GM23338 (cell line): Measurements from ENCODE around the gene CD2BP2. TPM values are rescaled to one million over a fixed set of nuclear protein-coding genes. Genes with fewer than 3 reads are reported as not detected.
"Not testable (repeated sequence)": the region's sequence is repeated elsewhere in the genome, so short reads cannot be mapped to it uniquely, and the experiment has no call there.

Experiments
- ATAC-seq: fragments of 200-7000 bp; cut with Tn5 transposase; 3 replicates; pipeline ENCODE4 v1.9.1; 2020
- DNase-seq: peaks from one replicate; pipeline ENCODE4 v3.0.0-alpha.2; 2015; ENCODE audit warnings: low spot score
- H2AFZ ChIP-seq: fragments of 200-600 bp; sonication (generic); 2 replicates; pipeline ENCODE4 v1.8.0; 2016; ENCODE audit warnings: antibody characterized with exemption, mild to moderate bottlenecking, moderate library complexity
- H3F3A ChIP-seq: fragments of 200-600 bp; sonication (generic); replicated peaks from 2 replicates; pipeline ENCODE4 v1.8.0; 2017; ENCODE audit warnings: antibody characterized with exemption, mixed run types, low read depth
- H3K27ac ChIP-seq: fragments of 200-600 bp; sonication (generic); 2 replicates; pipeline ENCODE4 v1.6.1; 2016; ENCODE audit warnings: low read depth
- H3K27me3 ChIP-seq: fragments of 200-600 bp; sonication (generic); 2 replicates; pipeline ENCODE4 v1.8.0; 2016; ENCODE audit warnings: mild to moderate bottlenecking, mixed run types, moderate library complexity; ENCODE audit not compliant: insufficient read depth
- H3K36me3 ChIP-seq: fragments of 200-600 bp; sonication (generic); 2 replicates; pipeline ENCODE4 v1.8.0; 2016; ENCODE audit warnings: mild to moderate bottlenecking; ENCODE audit not compliant: insufficient read depth
- H3K4me1 ChIP-seq: fragments of 200-600 bp; sonication (generic); 2 replicates; pipeline ENCODE4 v1.8.0; 2016; ENCODE audit warnings: mild to moderate bottlenecking, moderate library complexity; ENCODE audit not compliant: insufficient read depth
- H3K4me2 ChIP-seq: fragments of 200-600 bp; sonication (generic); 2 replicates; pipeline ENCODE4 v1.7.1; 2017; ENCODE audit warnings: mixed run types
- H3K4me3 ChIP-seq: fragments of 200-600 bp; sonication (generic); 2 replicates; pipeline ENCODE4 v1.6.1; 2016; ENCODE audit warnings: mixed run types
- H3K79me2 ChIP-seq: fragments of 200-600 bp; sonication (generic); replicated peaks from 2 replicates; pipeline ENCODE4 v1.8.0; 2017; ENCODE audit warnings: mild to moderate bottlenecking; ENCODE audit not compliant: insufficient read depth
- H3K9me2 ChIP-seq: fragments of 200-600 bp; sonication (generic); 2 replicates; pipeline ENCODE4 v1.8.0; 2017; ENCODE audit not compliant: insufficient read depth
- H4K20me1 ChIP-seq: fragments of 200-600 bp; sonication (generic); replicated peaks from 2 replicates; pipeline ENCODE4 v1.8.0; 2017; ENCODE audit warnings: mild to moderate bottlenecking; ENCODE audit not compliant: insufficient read depth
- H3K27ac Mint-ChIP-seq: 2 replicates; pipeline ENCODE4 v1.8.0; 2020; ENCODE audit warnings: inconsistent platforms, mild to moderate bottlenecking, moderate library complexity, mixed read lengths
- H3K27me3 Mint-ChIP-seq: 3 replicates; pipeline ENCODE4 v1.8.0; 2022; ENCODE audit warnings: low read depth, mild to moderate bottlenecking, moderate library complexity, mixed read lengths, inconsistent platforms; ENCODE audit not compliant: insufficient read depth, poor library complexity
- H3K36me3 Mint-ChIP-seq: 3 replicates; pipeline ENCODE4 v1.8.0; 2021; ENCODE audit warnings: low read depth, mild to moderate bottlenecking, inconsistent platforms, moderate library complexity, mixed read lengths
- H3K4me1 Mint-ChIP-seq: 3 replicates; pipeline ENCODE4 v1.8.0; 2020; ENCODE audit warnings: mild to moderate bottlenecking, inconsistent platforms, mixed read lengths
- H3K4me3 Mint-ChIP-seq: 3 replicates; pipeline ENCODE4 v1.8.0; 2021; ENCODE audit warnings: moderate library complexity, mild to moderate bottlenecking, inconsistent platforms, mixed read lengths
- H3K9me3 Mint-ChIP-seq: 3 replicates; pipeline ENCODE4 v1.8.0; 2020; ENCODE audit warnings: moderate library complexity, mild to moderate bottlenecking, inconsistent platforms, mixed read lengths
- CREB1 ChIP-seq: fragments of 250-450 bp; sonication (Bioruptor Pico); IDR thresholded peaks from 2 replicates; pipeline ENCODE4 v1.5.0; 2020; ENCODE audit warnings: low read depth, mild to moderate bottlenecking, moderate library complexity
- EZH2 ChIP-seq: fragments of 200-600 bp; sonication (generic); IDR thresholded peaks from one replicate; pipeline ENCODE4 v1.8.0; 2017; ENCODE audit warnings: antibody characterized with exemption, mild to moderate bottlenecking, low read depth; ENCODE audit not compliant: unreplicated experiment
- EZH2phosphoT487 ChIP-seq: fragments of 200-600 bp; sonication (generic); IDR thresholded peaks from one replicate; pipeline ENCODE4 v1.8.1; 2018; ENCODE audit warnings: antibody characterized with exemption; ENCODE audit not compliant: unreplicated experiment
- NANOG ChIP-seq: IDR thresholded peaks from 2 replicates; pipeline ENCODE4 v1.6.1; 2016; ENCODE audit warnings: antibody characterized with exemption, borderline replicate concordance
- POLR2AphosphoS5 ChIP-seq: IDR thresholded peaks from 2 replicates; pipeline ENCODE4 v1.6.1; 2016; ENCODE audit warnings: antibody characterized with exemption, low read depth
- REST ChIP-seq: IDR thresholded peaks from one replicate; pipeline ENCODE4 v1.6.1; 2018; ENCODE audit warnings: antibody characterized with exemption; ENCODE audit not compliant: unreplicated experiment
- STAT1 ChIP-seq: IDR thresholded peaks from one replicate; pipeline ENCODE4 v1.6.1; 2016; ENCODE audit warnings: antibody characterized with exemption; ENCODE audit not compliant: unreplicated experiment
- ZNF114 ChIP-seq: fragments of 250-450 bp; sonication (Bioruptor Pico); IDR thresholded peaks from 2 replicates; pipeline ENCODE4 v1.5.0; 2020; ENCODE audit warnings: mild to moderate bottlenecking, moderate library complexity
- ZNF331 ChIP-seq: fragments of 250-450 bp; sonication (Bioruptor Pico); IDR thresholded peaks from 2 replicates; pipeline ENCODE4 v1.5.0; 2020; ENCODE audit warnings: low read depth, mild to moderate bottlenecking, moderate library complexity
- polyA plus RNA-seq: library from polyadenylated mRNA; unstranded; fragments of >200 nt; fragmentation: Nextera tagmentation; extraction: Ambion mirVana; gene quantifications from 2 replicates; pipeline ENCODE4 v1.2.1, GENCODE V29; 2016
- total RNA-seq: library from RNA; depleted of rRNA; stranded (reverse); fragments of >200 nt; shearing (Covaris generic); gene quantifications from 2 replicates; pipeline ENCODE4 v1.2.3, GENCODE V29; 2014
- TF ChIP-seq, protein P1 (sequence below), 2 experiments: fragments of 200-600 bp in 1 of 2; sonication (generic) in 1 of 2; conservative IDR thresholded peaks; 2 replicates each; pipeline versions ENCODE4 v1.5.1 to v1.6.1; 2016 to 2017; ENCODE audit warnings: antibody characterized with exemption in 2 of 2, low read depth in 2 of 2, mild to moderate bottlenecking in 2 of 2, moderate library complexity in 1 of 2

CD2BP2 gene
- total and polyA plus RNA-seq, 2 experiments from 2014 or later, result 23.1 to 38.7 TPM

DNA sequence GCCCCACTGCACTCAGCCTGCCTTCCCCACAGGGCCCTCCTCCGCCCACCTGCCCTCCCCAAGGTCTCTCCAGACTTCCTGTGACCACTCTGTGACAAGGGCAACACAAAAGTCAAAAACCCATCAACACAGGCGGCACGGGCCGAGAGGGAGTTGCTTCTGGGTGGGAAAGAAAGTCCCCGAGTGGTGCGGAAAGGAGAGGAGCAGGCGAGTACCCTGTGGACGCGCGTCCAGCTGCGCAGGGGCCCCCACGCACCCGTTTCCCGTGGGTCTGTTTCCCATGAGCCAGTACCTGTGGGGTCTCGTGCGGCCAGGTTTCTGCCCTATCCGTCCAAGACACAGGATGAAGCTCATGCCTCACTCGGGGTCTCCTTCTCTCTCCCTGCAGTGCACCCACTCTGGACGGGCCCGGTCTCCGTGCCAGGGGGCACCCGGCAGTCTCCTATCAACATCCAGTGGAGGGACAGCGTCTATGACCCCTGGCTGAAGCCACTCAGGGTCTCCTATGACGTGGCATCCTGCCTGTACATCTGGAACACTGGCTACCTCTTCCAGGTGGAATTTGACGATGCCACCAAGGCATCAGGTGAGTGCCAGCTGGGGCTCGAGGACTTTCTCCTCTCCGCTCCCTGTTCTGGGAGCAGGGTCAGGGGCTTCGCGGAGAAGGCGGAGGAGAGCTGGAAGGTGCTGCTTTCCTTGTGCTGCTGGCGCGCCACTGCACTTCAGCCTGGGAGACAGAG, 12.2 kb downstream of the CD2BP2 start (continued):
- TF ChIP-seq ZNF331 (CRISPR knock-in tag) (no peak), EZH2 (no peak), REST (no peak), NANOG (no peak), ZNF114 (CRISPR knock-in tag) (no peak), STAT1 (no peak), CREB1 (no peak), EZH2phosphoT487 (no peak), POLR2AphosphoS5 (no peak)
- TF ChIP-seq, protein P1, sequence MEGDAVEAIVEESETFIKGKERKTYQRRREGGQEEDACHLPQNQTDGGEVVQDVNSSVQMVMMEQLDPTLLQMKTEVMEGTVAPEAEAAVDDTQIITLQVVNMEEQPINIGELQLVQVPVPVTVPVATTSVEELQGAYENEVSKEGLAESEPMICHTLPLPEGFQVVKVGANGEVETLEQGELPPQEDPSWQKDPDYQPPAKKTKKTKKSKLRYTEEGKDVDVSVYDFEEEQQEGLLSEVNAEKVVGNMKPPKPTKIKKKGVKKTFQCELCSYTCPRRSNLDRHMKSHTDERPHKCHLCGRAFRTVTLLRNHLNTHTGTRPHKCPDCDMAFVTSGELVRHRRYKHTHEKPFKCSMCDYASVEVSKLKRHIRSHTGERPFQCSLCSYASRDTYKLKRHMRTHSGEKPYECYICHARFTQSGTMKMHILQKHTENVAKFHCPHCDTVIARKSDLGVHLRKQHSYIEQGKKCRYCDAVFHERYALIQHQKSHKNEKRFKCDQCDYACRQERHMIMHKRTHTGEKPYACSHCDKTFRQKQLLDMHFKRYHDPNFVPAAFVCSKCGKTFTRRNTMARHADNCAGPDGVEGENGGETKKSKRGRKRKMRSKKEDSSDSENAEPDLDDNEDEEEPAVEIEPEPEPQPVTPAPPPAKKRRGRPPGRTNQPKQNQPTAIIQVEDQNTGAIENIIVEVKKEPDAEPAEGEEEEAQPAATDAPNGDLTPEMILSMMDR (conservative IDR thresholded peaks at IDR 0.05; ENCODE audit: low read depth in 2 of 2), result no peak

GRCh38 chr16:30341971-30342370, 13.1 kb downstream of the CD2BP2 start:
- not testable (repeated sequence) for H3K27ac ChIP-seq, H3K9me2 ChIP-seq, H3F3A ChIP-seq, H3K27me3 Mint-ChIP-seq, H3K4me2 ChIP-seq, H3K4me3 ChIP-seq, H2AFZ ChIP-seq, DNase-seq, H4K20me1 ChIP-seq, H3K79me2 ChIP-seq, H3K4me1 Mint-ChIP-seq, ATAC-seq, H3K27ac Mint-ChIP-seq, H3K36me3 ChIP-seq, H3K4me1 ChIP-seq, H3K36me3 Mint-ChIP-seq, H3K4me3 Mint-ChIP-seq, H3K27me3 ChIP-seq, H3K9me3 Mint-ChIP-seq
